ENCODE results near the gene MRTO4. TPM values are rescaled to one million over a fixed set of nuclear protein-coding genes. Genes with fewer than 3 reads are reported as not detected.
A peak's percentile ranks its signal among the peaks of the same experiment; 100 is the strongest.

The MRTO4 gene
- total RNA-seq, 3 donors from 2014 or later, result 17.7 to 18.2 (median 18.1) TPM

GRCh38 chr1:19232524-19232846 lies 19.1 kb upstream of the MRTO4 start:
- H3K4me1 ChIP-seq (ENCODE audit: low read depth), result peaks cover 3% of the 10 kb centered on the region
- intact Hi-C loops (cut with DNase I, micrococcal nuclease), result no loop called here
- peak; percentile 61 for ATAC-seq
- no peaks in the 10 kb centered on the region for H3K9me3 ChIP-seq
- peak in 1 of 3 donors; percentile 19 for DNase-seq
- H3K4me3 ChIP-seq, result no peak overlapping the region
- H3K36me3 ChIP-seq (ENCODE audit: low read depth), result peaks cover 2% of the 10 kb centered on the region
- TF ChIP-seq, protein P1, sequence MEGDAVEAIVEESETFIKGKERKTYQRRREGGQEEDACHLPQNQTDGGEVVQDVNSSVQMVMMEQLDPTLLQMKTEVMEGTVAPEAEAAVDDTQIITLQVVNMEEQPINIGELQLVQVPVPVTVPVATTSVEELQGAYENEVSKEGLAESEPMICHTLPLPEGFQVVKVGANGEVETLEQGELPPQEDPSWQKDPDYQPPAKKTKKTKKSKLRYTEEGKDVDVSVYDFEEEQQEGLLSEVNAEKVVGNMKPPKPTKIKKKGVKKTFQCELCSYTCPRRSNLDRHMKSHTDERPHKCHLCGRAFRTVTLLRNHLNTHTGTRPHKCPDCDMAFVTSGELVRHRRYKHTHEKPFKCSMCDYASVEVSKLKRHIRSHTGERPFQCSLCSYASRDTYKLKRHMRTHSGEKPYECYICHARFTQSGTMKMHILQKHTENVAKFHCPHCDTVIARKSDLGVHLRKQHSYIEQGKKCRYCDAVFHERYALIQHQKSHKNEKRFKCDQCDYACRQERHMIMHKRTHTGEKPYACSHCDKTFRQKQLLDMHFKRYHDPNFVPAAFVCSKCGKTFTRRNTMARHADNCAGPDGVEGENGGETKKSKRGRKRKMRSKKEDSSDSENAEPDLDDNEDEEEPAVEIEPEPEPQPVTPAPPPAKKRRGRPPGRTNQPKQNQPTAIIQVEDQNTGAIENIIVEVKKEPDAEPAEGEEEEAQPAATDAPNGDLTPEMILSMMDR (IDR thresholded peaks at IDR 0.05), result no peak

DNA sequence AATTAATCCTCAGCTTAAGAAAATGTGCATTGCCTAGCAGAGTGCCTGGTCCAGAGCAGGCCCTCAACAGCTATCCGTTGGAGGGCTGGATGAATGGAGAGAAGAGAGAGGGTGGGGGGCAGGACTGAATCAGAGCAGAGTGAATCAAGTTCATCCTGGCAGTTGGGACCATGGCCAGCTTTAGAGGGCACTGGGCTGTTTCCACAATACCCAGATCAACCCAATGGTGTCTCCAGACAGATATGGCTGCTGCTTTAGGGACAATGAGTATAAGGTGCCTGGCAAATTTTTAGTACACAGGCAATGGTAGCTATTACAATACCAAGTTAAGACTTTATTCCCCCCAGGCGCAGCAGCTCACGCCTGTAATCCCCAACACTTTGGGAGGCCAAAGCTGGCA lies 17.4 kb upstream of the MRTO4 start:
- no peak for ATAC-seq

DNA sequence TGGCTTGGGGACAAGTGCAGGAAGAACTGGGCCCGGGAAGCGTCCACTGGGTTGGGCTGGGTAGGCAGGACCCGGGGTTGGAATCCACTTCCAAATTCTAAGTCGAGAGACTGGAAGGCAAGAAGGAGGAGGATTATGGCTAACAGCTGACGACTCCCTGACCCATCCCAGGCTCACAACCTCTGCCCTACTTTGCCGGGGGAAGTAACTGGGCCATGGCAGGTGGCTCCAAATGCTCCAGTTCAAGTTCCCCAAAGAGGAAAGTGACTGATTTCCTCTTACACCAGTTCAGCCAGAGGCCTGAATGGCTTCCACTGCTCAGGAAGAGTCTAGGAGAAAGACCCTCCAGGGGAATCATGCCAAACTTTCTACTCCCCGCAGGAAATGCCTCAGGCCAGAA lies 11.7 kb upstream of the MRTO4 start:
- ATAC-seq (no peak), DNase-seq (no peak)
- intact Hi-C loops (cut with DNase I, micrococcal nuclease), result loop anchor here in 1 of 2 donors (5.0 kb wide), 1 partner anchor 63 kb away; no protein-coding TSS in a partner anchor
- Histone ChIP-seq H3K36me3 (ENCODE audit: low read depth) (peaks cover 13% of the 10 kb centered on the region), H3K9me3 (no peaks in the 10 kb centered on the region), H3K4me3 (no peak overlapping the region), H3K4me1 (ENCODE audit: low read depth) (no peaks in the 10 kb centered on the region)
- TF ChIP-seq, protein P1 (IDR thresholded peaks at IDR 0.05), result no peak

More for the DNA sequence above, 17.4 kb upstream of the MRTO4 start:
- TF ChIP-seq, protein P1 (IDR thresholded peaks at IDR 0.05), result no peak
- H3K36me3 ChIP-seq (ENCODE audit: low read depth), result peaks cover 4% of the 10 kb centered on the region
- no peak for DNase-seq
- no peak overlapping the region for H3K4me3 ChIP-seq
- no peaks in the 10 kb centered on the region for H3K9me3 ChIP-seq
- intact Hi-C loops (cut with DNase I, micrococcal nuclease), result no loop called here
- H3K4me1 ChIP-seq (ENCODE audit: low read depth), result peaks cover 3% of the 10 kb centered on the region

DNA sequence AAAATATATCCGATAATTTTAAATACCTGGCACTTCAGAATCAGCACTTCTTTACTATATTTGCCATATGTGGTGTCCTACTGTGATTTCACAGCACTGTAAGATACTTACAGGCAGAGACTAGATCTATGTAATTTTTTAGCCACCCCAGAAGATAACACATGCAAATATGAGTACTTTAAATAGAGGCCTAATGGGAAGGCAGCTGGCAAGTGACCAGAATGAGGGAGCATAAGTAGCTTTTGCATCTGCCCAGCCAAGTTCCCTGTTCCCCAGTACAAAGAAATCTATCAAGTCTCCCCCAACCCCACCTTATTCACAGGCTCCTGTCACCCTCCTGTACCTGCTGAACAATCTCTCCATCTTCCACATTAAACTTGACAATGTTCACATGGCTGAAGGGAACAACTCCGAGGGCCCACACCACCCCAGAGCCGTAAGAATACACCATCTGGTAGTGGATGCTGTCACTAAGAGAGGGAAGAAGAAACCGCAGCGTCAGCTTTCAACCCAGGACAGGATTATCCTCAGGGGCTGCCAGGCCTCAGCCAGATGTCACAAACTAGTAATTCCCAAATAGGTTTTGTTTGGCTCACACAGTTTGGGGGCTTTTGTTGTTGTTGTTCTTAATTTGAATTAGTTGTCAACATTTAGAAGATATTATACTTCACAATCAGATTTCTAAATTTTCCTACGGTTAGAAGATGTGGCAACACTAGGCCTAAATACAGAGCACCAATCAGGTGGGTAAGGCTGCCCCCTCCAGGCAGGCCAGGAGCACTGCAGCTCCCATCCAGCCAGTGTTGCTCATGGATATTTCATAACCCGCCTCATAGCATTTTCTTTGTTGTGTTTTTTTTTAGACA lies 10.7 kb upstream of the MRTO4 start:
- intact Hi-C loops (cut with DNase I, micrococcal nuclease), result loop anchor here in 1 of 2 donors (5.0 kb wide), 1 partner anchor 64 kb away; no protein-coding TSS in a partner anchor
- Histone ChIP-seq H3K4me1 (ENCODE audit: low read depth) (no peaks in the 10 kb centered on the region), H3K9me3 (no peaks in the 10 kb centered on the region), H3K36me3 (ENCODE audit: low read depth) (peaks cover 13% of the 10 kb centered on the region), H3K4me3 (no peak overlapping the region)
- TF ChIP-seq, protein P1 (IDR thresholded peaks at IDR 0.05), result peak; percentile 94
- DNase-seq (peak in 2 of 3 donors; percentile 77 to 79), ATAC-seq (peak; percentile 97)

- H3K9me3 ChIP-seq, result no peaks in the 10 kb centered on the region
- DNase-seq (no peak), ATAC-seq (no peak)
- TF ChIP-seq, protein P1 (IDR thresholded peaks at IDR 0.05), result no peak
- intact Hi-C loops (cut with DNase I, micrococcal nuclease), result no loop called here
- no peaks in the 10 kb centered on the region for H3K36me3 ChIP-seq (ENCODE audit: low read depth)
- H3K4me3 ChIP-seq, result peak overlapping the region; percentile 54
- peaks cover 24% of the 10 kb centered on the region for H3K4me1 ChIP-seq (ENCODE audit: low read depth)
These were observed 838 bp upstream of the MRTO4 start for GRCh38 chr1:19250629-19251304.

All from mucosa of descending colon (tissue), 3 donors.